Measurements from ENCODE around the gene PSMB5.

Gene PSMB5

DNA sequence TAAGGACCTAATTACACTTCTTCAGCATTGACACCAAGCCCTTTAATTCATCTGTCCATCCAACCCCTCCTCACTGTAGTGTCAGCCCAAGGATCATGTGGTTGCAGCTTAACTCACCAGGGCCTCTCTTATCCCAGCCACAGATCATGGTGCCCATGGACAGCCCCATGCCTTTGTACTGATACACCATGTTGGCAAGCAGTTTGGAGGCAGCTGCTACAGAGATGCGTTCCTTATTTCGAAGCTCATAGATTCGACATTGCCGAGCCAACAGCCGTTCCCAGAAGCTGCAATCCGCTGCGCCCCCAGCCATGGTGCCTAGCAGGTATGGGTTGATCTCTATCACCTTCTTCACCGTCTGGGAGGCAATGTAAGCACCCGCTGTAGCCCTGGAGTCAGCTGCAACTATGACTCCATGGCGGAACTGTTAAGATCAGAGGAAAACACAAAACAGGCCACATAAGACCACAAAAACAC is 1.4 kb downstream of the PSMB5 start:
- Histone ChIP-seq H3K4me3 (ENCODE audit: low read depth, low read length) (no peak overlapping the region), H3K4me1 (ENCODE audit: control insufficient read depth, insufficient read depth, low read length) (no peaks in the 10 kb centered on the region), H3K27ac (ENCODE audit: extremely low read depth, low read depth, low read length) (no peak overlapping the region), H3K36me3 (ENCODE audit: control insufficient read depth in 2 of 2, insufficient read depth in 1 of 2, low read length in 2 of 2) (peaks cover 37 to 46% of the 10 kb centered on the region in 2 experiments), H3K9me3 (ENCODE audit: control insufficient read depth, insufficient read depth, low read depth, low read length) (no peaks in the 10 kb centered on the region)
- CTCF ChIA-PET, result interaction anchor here (0.6 to 1.8 kb wide), 6 partner anchors 22 to 63 kb away, joined by 3 to 10 read pairs (median 4); no protein-coding TSS in a partner anchor
- no peak for TF ChIP-seq ZNF350 (tag by site-specific recombination; IDR thresholded peaks at IDR 0.05)
- TF ChIP-seq ZNF37A (tag by site-specific recombination; IDR thresholded peaks at IDR 0.05), result no peak
- no peak for TF ChIP-seq ZNF10 (tag by site-specific recombination; IDR thresholded peaks at IDR 0.05)
- TF ChIP-seq SALL2 (tag by site-specific recombination; IDR thresholded peaks at IDR 0.05; ENCODE audit: borderline replicate concordance), result no peak
- TF ChIP-seq KLF10 (tag by site-specific recombination; IDR thresholded peaks at IDR 0.05), result no peak
- no peak for TF ChIP-seq KLF9 (tag by site-specific recombination; IDR thresholded peaks at IDR 0.05; ENCODE audit: low read depth)
- no peak for TF ChIP-seq ZEB2 (tag by site-specific recombination; IDR thresholded peaks at IDR 0.05)
- TF ChIP-seq ZNF16 (tag by site-specific recombination; IDR thresholded peaks at IDR 0.05; ENCODE audit: low read depth), result no peak
- TF ChIP-seq PRDM1 (tag by site-specific recombination; IDR thresholded peaks at IDR 0.05), result no peak
- TF ChIP-seq KLF1 (tag by site-specific recombination; IDR thresholded peaks at IDR 0.05), result no peak
- no peak for TF ChIP-seq ZNF174 (tag by site-specific recombination; IDR thresholded peaks at IDR 0.05)
- TF ChIP-seq, protein P1, sequence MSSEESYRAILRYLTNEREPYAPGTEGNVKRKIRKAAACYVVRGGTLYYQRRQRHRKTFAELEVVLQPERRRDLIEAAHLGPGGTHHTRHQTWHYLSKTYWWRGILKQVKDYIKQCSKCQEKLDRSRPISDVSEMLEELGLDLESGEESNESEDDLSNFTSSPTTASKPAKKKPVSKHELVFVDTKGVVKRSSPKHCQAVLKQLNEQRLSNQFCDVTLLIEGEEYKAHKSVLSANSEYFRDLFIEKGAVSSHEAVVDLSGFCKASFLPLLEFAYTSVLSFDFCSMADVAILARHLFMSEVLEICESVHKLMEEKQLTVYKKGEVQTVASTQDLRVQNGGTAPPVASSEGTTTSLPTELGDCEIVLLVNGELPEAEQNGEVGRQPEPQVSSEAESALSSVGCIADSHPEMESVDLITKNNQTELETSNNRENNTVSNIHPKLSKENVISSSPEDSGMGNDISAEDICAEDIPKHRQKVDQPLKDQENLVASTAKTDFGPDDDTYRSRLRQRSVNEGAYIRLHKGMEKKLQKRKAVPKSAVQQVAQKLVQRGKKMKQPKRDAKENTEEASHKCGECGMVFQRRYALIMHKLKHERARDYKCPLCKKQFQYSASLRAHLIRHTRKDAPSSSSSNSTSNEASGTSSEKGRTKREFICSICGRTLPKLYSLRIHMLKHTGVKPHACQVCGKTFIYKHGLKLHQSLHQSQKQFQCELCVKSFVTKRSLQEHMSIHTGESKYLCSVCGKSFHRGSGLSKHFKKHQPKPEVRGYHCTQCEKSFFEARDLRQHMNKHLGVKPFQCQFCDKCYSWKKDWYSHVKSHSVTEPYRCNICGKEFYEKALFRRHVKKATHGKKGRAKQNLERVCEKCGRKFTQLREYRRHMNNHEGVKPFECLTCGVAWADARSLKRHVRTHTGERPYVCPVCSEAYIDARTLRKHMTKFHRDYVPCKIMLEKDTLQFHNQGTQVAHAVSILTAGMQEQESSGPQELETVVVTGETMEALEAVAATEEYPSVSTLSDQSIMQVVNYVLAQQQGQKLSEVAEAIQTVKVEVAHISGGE (tag by site-specific recombination; conservative IDR thresholded peaks at IDR 0.05; ENCODE audit: low read depth), result no peak
- no peak for TF ChIP-seq FEZF1 (tag by site-specific recombination; IDR thresholded peaks at IDR 0.05)
- no peak for TF ChIP-seq ZNF677 (tag by site-specific recombination; IDR thresholded peaks at IDR 0.05)
- no peak for TF ChIP-seq OSR2 (tag by site-specific recombination; IDR thresholded peaks at IDR 0.05)
- TF ChIP-seq, protein P2, sequence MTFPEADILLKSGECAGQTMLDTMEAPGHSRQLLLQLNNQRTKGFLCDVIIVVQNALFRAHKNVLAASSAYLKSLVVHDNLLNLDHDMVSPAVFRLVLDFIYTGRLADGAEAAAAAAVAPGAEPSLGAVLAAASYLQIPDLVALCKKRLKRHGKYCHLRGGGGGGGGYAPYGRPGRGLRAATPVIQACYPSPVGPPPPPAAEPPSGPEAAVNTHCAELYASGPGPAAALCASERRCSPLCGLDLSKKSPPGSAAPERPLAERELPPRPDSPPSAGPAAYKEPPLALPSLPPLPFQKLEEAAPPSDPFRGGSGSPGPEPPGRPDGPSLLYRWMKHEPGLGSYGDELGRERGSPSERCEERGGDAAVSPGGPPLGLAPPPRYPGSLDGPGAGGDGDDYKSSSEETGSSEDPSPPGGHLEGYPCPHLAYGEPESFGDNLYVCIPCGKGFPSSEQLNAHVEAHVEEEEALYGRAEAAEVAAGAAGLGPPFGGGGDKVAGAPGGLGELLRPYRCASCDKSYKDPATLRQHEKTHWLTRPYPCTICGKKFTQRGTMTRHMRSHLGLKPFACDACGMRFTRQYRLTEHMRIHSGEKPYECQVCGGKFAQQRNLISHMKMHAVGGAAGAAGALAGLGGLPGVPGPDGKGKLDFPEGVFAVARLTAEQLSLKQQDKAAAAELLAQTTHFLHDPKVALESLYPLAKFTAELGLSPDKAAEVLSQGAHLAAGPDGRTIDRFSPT (tag by site-specific recombination; IDR thresholded peaks at IDR 0.05), result no peak
- TF ChIP-seq ZBTB8A (tag by site-specific recombination; IDR thresholded peaks at IDR 0.05), result no peak
- no peak for TF ChIP-seq ZNF777 (tag by site-specific recombination; IDR thresholded peaks at IDR 0.05; ENCODE audit: borderline replicate concordance)
- TF ChIP-seq, protein P3, sequence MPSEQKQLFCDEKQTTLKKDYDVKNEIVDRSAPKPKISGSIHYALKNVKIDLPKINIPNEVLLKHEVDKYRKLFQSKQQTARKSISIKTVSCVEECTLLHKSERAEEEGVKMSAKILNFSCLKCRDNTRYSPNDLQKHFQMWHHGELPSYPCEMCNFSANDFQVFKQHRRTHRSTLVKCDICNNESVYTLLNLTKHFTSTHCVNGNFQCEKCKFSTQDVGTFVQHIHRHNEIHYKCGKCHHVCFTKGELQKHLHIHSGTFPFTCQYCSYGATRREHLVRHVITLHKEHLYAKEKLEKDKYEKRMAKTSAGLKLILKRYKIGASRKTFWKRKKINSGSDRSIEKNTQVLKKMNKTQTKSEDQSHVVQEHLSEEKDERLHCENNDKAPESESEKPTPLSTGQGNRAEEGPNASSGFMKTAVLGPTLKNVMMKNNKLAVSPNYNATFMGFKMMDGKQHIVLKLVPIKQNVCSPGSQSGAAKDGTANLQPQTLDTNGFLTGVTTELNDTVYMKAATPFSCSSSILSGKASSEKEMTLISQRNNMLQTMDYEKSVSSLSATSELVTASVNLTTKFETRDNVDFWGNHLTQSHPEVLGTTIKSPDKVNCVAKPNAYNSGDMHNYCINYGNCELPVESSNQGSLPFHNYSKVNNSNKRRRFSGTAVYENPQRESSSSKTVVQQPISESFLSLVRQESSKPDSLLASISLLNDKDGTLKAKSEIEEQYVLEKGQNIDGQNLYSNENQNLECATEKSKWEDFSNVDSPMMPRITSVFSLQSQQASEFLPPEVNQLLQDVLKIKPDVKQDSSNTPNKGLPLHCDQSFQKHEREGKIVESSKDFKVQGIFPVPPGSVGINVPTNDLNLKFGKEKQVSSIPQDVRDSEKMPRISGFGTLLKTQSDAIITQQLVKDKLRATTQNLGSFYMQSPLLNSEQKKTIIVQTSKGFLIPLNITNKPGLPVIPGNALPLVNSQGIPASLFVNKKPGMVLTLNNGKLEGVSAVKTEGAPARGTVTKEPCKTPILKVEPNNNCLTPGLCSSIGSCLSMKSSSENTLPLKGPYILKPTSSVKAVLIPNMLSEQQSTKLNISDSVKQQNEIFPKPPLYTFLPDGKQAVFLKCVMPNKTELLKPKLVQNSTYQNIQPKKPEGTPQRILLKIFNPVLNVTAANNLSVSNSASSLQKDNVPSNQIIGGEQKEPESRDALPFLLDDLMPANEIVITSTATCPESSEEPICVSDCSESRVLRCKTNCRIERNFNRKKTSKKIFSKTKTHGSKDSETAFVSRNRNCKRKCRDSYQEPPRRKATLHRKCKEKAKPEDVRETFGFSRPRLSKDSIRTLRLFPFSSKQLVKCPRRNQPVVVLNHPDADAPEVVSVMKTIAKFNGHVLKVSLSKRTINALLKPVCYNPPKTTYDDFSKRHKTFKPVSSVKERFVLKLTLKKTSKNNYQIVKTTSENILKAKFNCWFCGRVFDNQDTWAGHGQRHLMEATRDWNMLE (tag by site-specific recombination; conservative IDR thresholded peaks at IDR 0.05; ENCODE audit: low read depth), result no peak
- POLR2A ChIA-PET, result interaction anchor here (1.2 to 1.5 kb wide), 2 partner anchors 8 to 253 kb away, joined by 3 to 4 read pairs; partner anchors contain the start of gene HOMEZ

All from HEK293 (cell line).